Endothelial cell of umbilical vein (primary cell): Measurements from ENCODE around the gene FUT3. TPM values are rescaled to one million over a fixed set of nuclear protein-coding genes. Genes with fewer than 3 reads are reported as not detected.

Source experiments
- BruUV-seq: library from RNA; stranded (reverse); fragments of 400-500 nt; replicated peaks from 2 replicates; lab custom pipeline; 2021; lab: Mats Ljungman, UMichigan
- CTCF ChIA-PET: fragments of 300-600, 350-600 bp; sonication (Branson Sonifier 250); formaldehyde crosslinking; loops from one replicate; lab custom pipeline; 2021; ENCODE audit warnings: antibody characterized with exemption, inconsistent platforms; lab: Charles Lee
- POLR2A ChIA-PET: fragments of 300-600, 350-600 bp; sonication (Branson Sonifier 250); formaldehyde crosslinking; loops from one replicate; lab custom pipeline; 2021; ENCODE audit warnings: antibody characterized with exemption, inconsistent platforms; lab: Charles Lee
- DNase-seq: peaks from one replicate; pipeline ENCODE4 v3.0.0-alpha.2; 2011; ENCODE audit warnings: low read depth, low spot score
- FAIRE-seq: peaks from 2 replicates; lab custom pipeline; 2011; peaks lifted over from hg19 to GRCh38; lab: Jason Lieb, UNC
- H2AFZ ChIP-seq: 2 replicates; pipeline ENCODE4 v1.6.0; 2012; ENCODE audit warnings: low read depth, low read length, control low read depth, inconsistent platforms
- H3K27ac ChIP-seq: 2 replicates; pipeline ENCODE4 v1.5.1; 2011; ENCODE audit warnings: low read depth, mild to moderate bottlenecking, control low read depth, low read length, moderate library complexity; ENCODE audit not compliant: insufficient read depth
- H3K27me3 ChIP-seq, 2 experiments: 2 replicates each; pipeline versions ENCODE4 v1.6.0 to v1.6.1; 2011; ENCODE audit warnings: low read length in 2 of 2, mixed read lengths in 1 of 2; ENCODE audit not compliant: control insufficient read depth in 2 of 2, insufficient read depth in 2 of 2
- H3K36me3 ChIP-seq, 2 experiments: 2 replicates in 1 of 2; 3 replicates in 1 of 2; pipeline ENCODE4 v1.5.1; 2011; ENCODE audit warnings: low read length in 2 of 2, mild to moderate bottlenecking in 1 of 2, moderate library complexity in 1 of 2; ENCODE audit not compliant: control insufficient read depth in 2 of 2, insufficient read depth in 2 of 2; ENCODE audit errors: extremely low read depth in 1 of 2
- H3K4me1 ChIP-seq: 3 replicates; pipeline ENCODE4 v1.5.1; 2011; ENCODE audit warnings: mild to moderate bottlenecking, low read length; ENCODE audit not compliant: control insufficient read depth, insufficient read depth; ENCODE audit errors: extremely low read depth
- H3K4me2 ChIP-seq: 2 replicates; pipeline ENCODE4 v1.6.1; 2011; ENCODE audit warnings: low read length, control low read depth, mixed read lengths; ENCODE audit not compliant: insufficient read depth
- H3K4me3 ChIP-seq, 3 experiments: fragments of 200-600 bp in 1 of 3; sonication (generic), shearing (Covaris generic) in 1 of 3; replicated peaks in 1 of 3; 2 replicates each; pipeline ENCODE4 v1.5.1; 2011 to 2016; ENCODE audit warnings: control low read depth in 3 of 3, low read length in 3 of 3, mild to moderate bottlenecking in 2 of 3, inconsistent platforms in 1 of 3, low read depth in 1 of 3, moderate library complexity in 1 of 3; ENCODE audit not compliant: insufficient read depth in 1 of 3
- H3K79me2 ChIP-seq: 2 replicates; pipeline ENCODE4 v1.6.0; 2012; ENCODE audit warnings: low read length, inconsistent platforms; ENCODE audit not compliant: control insufficient read depth, insufficient read depth
- H3K9ac ChIP-seq: replicated peaks from 2 replicates; pipeline ENCODE3; 2011; ENCODE audit warnings: low read length, control low read depth; ENCODE audit not compliant: insufficient read depth; ENCODE audit errors: extremely low read depth
- H3K9me1 ChIP-seq: replicated peaks from 3 replicates; pipeline ENCODE4 v1.6.0; 2011; ENCODE audit warnings: mild to moderate bottlenecking, low read length; ENCODE audit not compliant: control insufficient read depth, insufficient read depth; ENCODE audit errors: extremely low read depth
- H3K9me3 ChIP-seq: replicated peaks from 2 replicates; pipeline ENCODE4 v1.5.1; 2012; ENCODE audit warnings: low read length, inconsistent platforms; ENCODE audit not compliant: control insufficient read depth, insufficient read depth
- H4K20me1 ChIP-seq: replicated peaks from 2 replicates; pipeline ENCODE3; 2011; ENCODE audit warnings: mild to moderate bottlenecking, low read length; ENCODE audit not compliant: control insufficient read depth, insufficient read depth; ENCODE audit errors: extremely low read depth
- EZH2 ChIP-seq: IDR thresholded peaks from 2 replicates; pipeline ENCODE4 v1.6.1; 2012; ENCODE audit warnings: borderline replicate concordance, low read depth, mild to moderate bottlenecking, moderate library complexity, low read length, inconsistent platforms; ENCODE audit not compliant: severe bottlenecking
- FOS ChIP-seq: IDR thresholded peaks from 2 replicates; pipeline ENCODE4 v1.6.1; 2011; ENCODE audit warnings: mild to moderate bottlenecking, low read length, moderate library complexity, borderline replicate concordance; ENCODE audit not compliant: insufficient read depth
- GATA2 ChIP-seq: IDR thresholded peaks from 2 replicates; pipeline ENCODE4 v1.7.0; 2011; ENCODE audit warnings: low read depth, mild to moderate bottlenecking, moderate library complexity, mixed read lengths, low read length; ENCODE audit not compliant: insufficient read length, insufficient read depth
- JUN ChIP-seq: IDR thresholded peaks from 2 replicates; pipeline ENCODE4 v1.6.1; 2011; ENCODE audit warnings: borderline replicate concordance, low read depth; ENCODE audit not compliant: insufficient read length, insufficient read depth
- MYC ChIP-seq: IDR thresholded peaks from one replicate; pipeline ENCODE4 v1.6.1; 2011; ENCODE audit warnings: mild to moderate bottlenecking, low read depth, low read length
- POLR2A ChIP-seq: IDR thresholded peaks from 2 replicates; pipeline ENCODE4 v1.6.1; 2012; ENCODE audit warnings: low read depth, mild to moderate bottlenecking, control low read depth, low read length
- POLR2AphosphoS5 ChIP-seq: IDR thresholded peaks from 2 replicates; pipeline ENCODE4 v1.6.1; 2012; ENCODE audit warnings: low read depth, mild to moderate bottlenecking, control low read depth, low read length, moderate library complexity; ENCODE audit not compliant: insufficient read depth
- dilution Hi-C: fragments of 300-500 bp; cut with MboI; formaldehyde crosslinking; loops from one replicate; pipeline ENCODE4 v1.15.0; 2019; ENCODE audit warnings: low sequenced_read_pairs; ENCODE audit not compliant: extremely low pct_ligation_motif_present
- intact Hi-C: fragments of 100-400 bp; cut with micrococcal nuclease; formaldehyde crosslinking; loops from one replicate; pipeline ENCODE4 v1.10.0; 2022
- polyA plus RNA-seq, 4 experiments: library from polyadenylated mRNA; depleted of rRNA in 3 of 4; stranded (reverse) in 3 of 4; unstranded in 1 of 4; fragments of >200 nt; gene quantifications; 2 replicates each; pipeline versions ENCODE4 v1.2.1 to v1.2.3, GENCODE V29; 2011 to 2012; ENCODE audit warnings: missing spikeins in 1 of 4
- total RNA-seq: library from RNA; stranded (reverse); gene quantifications from 2 replicates; pipeline ENCODE4 v1.2.3, GENCODE V29; 2021
- TF ChIP-seq, protein P1 (sequence below), 2 donors: IDR thresholded peaks; 1 replicate in 1 of 2; 2 replicates in 1 of 2; pipeline ENCODE4 v1.5.1; 2011; ENCODE audit warnings: low read length in 2 of 2, mild to moderate bottlenecking in 2 of 2, moderate library complexity in 2 of 2, control low read depth in 1 of 2, inconsistent platforms in 1 of 2, low read depth in 1 of 2; ENCODE audit not compliant: insufficient read depth in 1 of 2; ENCODE audit errors: extremely low read depth in 1 of 2
- TF ChIP-seq, protein P2 (sequence below): IDR thresholded peaks from 2 replicates; pipeline ENCODE4 v1.6.1; 2011; ENCODE audit not compliant: insufficient read depth, insufficient read length

FUT3 gene
- total and polyA plus RNA-seq, 2 donors (not counting 3 experiments of a cell fraction or from before 2014, with no cell fraction given): not detected

DNA sequence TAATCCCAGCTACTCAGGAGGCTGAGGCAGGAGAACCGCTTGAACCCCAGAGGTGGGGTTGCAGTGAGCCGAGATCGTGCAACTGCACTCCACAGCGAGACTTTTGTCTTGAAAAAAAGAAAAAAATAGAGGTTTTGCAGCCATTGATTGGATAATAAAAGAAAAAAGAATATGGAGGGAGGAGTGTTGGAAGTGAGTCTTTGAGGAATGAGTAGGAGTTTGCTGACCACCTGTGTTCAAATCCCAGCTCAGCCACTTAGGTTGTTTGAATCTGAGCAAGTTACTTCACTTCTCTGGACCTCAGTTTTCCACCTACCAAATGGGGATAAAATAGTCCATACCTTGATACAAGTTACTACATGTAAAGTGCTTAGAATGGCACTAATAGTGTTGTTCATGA, 40.1 kb downstream of the FUT3 start:
- dilution Hi-C loops (no loop called here), intact Hi-C loops (no loop called here)
- no peaks in the 10 kb centered on the region for H3K4me1 ChIP-seq
- H3K9me3 ChIP-seq: no peaks in the 10 kb centered on the region
- no peak overlapping the region for H3K4me2 ChIP-seq
- no peak overlapping the region for H2AFZ ChIP-seq
- ChIA-PET CTCF (interaction anchor here (1.1 kb wide), 1 partner anchor 12 kb away, joined by 3 read pairs; no protein-coding TSS in a partner anchor), POLR2A (no interaction called here)
- H3K9me1 ChIP-seq: no peaks in the 10 kb centered on the region
- BruUV-seq: no TSS peak
- DNase-seq (no peak), FAIRE-seq (no peak)
- no peaks in the 10 kb centered on the region for H4K20me1 ChIP-seq
- peaks cover 0 to under 1% of the 10 kb centered on the region in 2 experiments for H3K27me3 ChIP-seq
- no peak overlapping the region for H3K4me3 ChIP-seq
- no peak for TF ChIP-seq GATA2
- no peak for TF ChIP-seq EZH2
- TF ChIP-seq POLR2A: no peak
- no peak for TF ChIP-seq FOS
- TF ChIP-seq JUN: no peak
- TF ChIP-seq POLR2AphosphoS5: no peak
- TF ChIP-seq MYC: no peak
- TF ChIP-seq, protein P1, sequence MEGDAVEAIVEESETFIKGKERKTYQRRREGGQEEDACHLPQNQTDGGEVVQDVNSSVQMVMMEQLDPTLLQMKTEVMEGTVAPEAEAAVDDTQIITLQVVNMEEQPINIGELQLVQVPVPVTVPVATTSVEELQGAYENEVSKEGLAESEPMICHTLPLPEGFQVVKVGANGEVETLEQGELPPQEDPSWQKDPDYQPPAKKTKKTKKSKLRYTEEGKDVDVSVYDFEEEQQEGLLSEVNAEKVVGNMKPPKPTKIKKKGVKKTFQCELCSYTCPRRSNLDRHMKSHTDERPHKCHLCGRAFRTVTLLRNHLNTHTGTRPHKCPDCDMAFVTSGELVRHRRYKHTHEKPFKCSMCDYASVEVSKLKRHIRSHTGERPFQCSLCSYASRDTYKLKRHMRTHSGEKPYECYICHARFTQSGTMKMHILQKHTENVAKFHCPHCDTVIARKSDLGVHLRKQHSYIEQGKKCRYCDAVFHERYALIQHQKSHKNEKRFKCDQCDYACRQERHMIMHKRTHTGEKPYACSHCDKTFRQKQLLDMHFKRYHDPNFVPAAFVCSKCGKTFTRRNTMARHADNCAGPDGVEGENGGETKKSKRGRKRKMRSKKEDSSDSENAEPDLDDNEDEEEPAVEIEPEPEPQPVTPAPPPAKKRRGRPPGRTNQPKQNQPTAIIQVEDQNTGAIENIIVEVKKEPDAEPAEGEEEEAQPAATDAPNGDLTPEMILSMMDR (IDR thresholded peaks at IDR 0.05; ENCODE audit: extremely low read depth in 1 of 2, insufficient read depth in 1 of 2, low read depth in 1 of 2, low read length in 2 of 2): no peak
- TF ChIP-seq, protein P2, sequence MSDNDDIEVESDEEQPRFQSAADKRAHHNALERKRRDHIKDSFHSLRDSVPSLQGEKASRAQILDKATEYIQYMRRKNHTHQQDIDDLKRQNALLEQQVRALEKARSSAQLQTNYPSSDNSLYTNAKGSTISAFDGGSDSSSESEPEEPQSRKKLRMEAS: no peak
- no peak overlapping the region for H3K27ac ChIP-seq
- no peaks in the 10 kb centered on the region for H3K36me3 ChIP-seq
- no peak overlapping the region for H3K9ac ChIP-seq
- H3K79me2 ChIP-seq: no peaks in the 10 kb centered on the region
